DND-41 (cell line): ENCODE results near the gene LYRM4.

Experiments used
- ATAC-seq: fragments of 200-7000 bp; cut with Tn5 transposase; 3 replicates; pipeline ENCODE4 v1.9.1; 2021; ENCODE audit warnings: low read depth; ENCODE audit not compliant: insufficient read depth
- DNase-seq: peaks from one replicate; pipeline ENCODE4 v3.0.0-alpha.2; 2020
- H2AFZ ChIP-seq: 2 replicates; pipeline ENCODE4 v1.6.0; 2012; ENCODE audit warnings: low read depth, low read length
- H3K27ac ChIP-seq: 2 replicates; pipeline ENCODE4 v1.5.1; 2012; ENCODE audit warnings: low read length, inconsistent platforms
- H3K27me3 ChIP-seq: fragments of 200-600 bp; sonication (generic); 2 replicates; pipeline ENCODE4 v1.6.0; 2012; ENCODE audit warnings: low read length, mild to moderate bottlenecking, inconsistent platforms; ENCODE audit not compliant: insufficient read depth, poor library complexity
- H3K36me3 ChIP-seq: 2 replicates; pipeline ENCODE4 v1.5.1; 2012; ENCODE audit warnings: low read length, inconsistent platforms; ENCODE audit not compliant: insufficient read depth
- H3K4me1 ChIP-seq: 2 replicates; pipeline ENCODE4 v1.5.1; 2012; ENCODE audit warnings: mild to moderate bottlenecking, low read length; ENCODE audit not compliant: insufficient read depth
- H3K4me2 ChIP-seq: 2 replicates; pipeline ENCODE4 v1.6.0; 2012; ENCODE audit warnings: mild to moderate bottlenecking, moderate library complexity, low read length, inconsistent platforms; ENCODE audit not compliant: insufficient read depth
- H3K4me3 ChIP-seq, 2 experiments: fragments of 200-600 bp in 1 of 2; shearing (Covaris generic) in 1 of 2; 2 replicates each; pipeline ENCODE4 v1.5.1; 2012 to 2016; ENCODE audit warnings: inconsistent platforms in 2 of 2, low read length in 2 of 2, mild to moderate bottlenecking in 2 of 2, low read depth in 1 of 2, moderate library complexity in 1 of 2
- H3K79me2 ChIP-seq: 2 replicates; pipeline ENCODE4 v1.6.0; 2012; ENCODE audit warnings: low read length, inconsistent platforms; ENCODE audit not compliant: insufficient read depth
- H3K9ac ChIP-seq: 2 replicates; pipeline ENCODE4 v1.6.0; 2012; ENCODE audit warnings: low read depth, mild to moderate bottlenecking, inconsistent platforms, low read length, moderate library complexity
- H3K9me3 ChIP-seq: 2 replicates; pipeline ENCODE4 v1.5.1; 2012; ENCODE audit warnings: low read length, moderate library complexity, mild to moderate bottlenecking, inconsistent platforms; ENCODE audit not compliant: insufficient read depth, severe bottlenecking
- H4K20me1 ChIP-seq: 2 replicates; pipeline ENCODE4 v1.6.0; 2012; ENCODE audit warnings: low read length; ENCODE audit not compliant: insufficient read depth
- CTCF ChIP-seq: IDR thresholded peaks from 2 replicates; pipeline ENCODE4 v1.5.1; 2012; ENCODE audit warnings: borderline replicate concordance, low read length, moderate library complexity, mild to moderate bottlenecking; ENCODE audit not compliant: poor library complexity, severe bottlenecking; ENCODE audit errors: extremely low read depth
- EZH2 ChIP-seq: IDR thresholded peaks from 3 replicates; pipeline ENCODE4 v1.6.1; 2012; ENCODE audit warnings: borderline replicate concordance, low read depth, mild to moderate bottlenecking, moderate library complexity, low read length, inconsistent platforms; ENCODE audit not compliant: severe bottlenecking

The LYRM4 gene

GRCh38 chr6:5110246-5110645 is 150.5 kb downstream of the LYRM4 start:
- Histone ChIP-seq H3K9me3 (no peaks in the 10 kb centered on the region), H3K27ac (no peak overlapping the region), H3K4me3 (no peak overlapping the region), H3K79me2 (no peaks in the 10 kb centered on the region), H3K9ac (no peak overlapping the region), H3K4me2 (no peak overlapping the region), H3K27me3 (no peaks in the 10 kb centered on the region), H4K20me1 (no peaks in the 10 kb centered on the region; the same call in 1 of the 2 replicates), H2AFZ (no peak overlapping the region), H3K36me3 (peaks cover 5% of the 10 kb centered on the region; the same call in 1 of the 2 replicates), H3K4me1 (no peaks in the 10 kb centered on the region)
- TF ChIP-seq CTCF (no peak), EZH2 (no peak)
- no peak for ATAC-seq
- no peak for DNase-seq

- Histone ChIP-seq H3K9ac (no peak overlapping the region), H2AFZ (no peak overlapping the region), H3K36me3 (peaks cover 5% of the 10 kb centered on the region; the same call in 1 of the 2 replicates), H4K20me1 (no peaks in the 10 kb centered on the region; the same call in 1 of the 2 replicates), H3K4me1 (no peaks in the 10 kb centered on the region), H3K27me3 (no peaks in the 10 kb centered on the region), H3K79me2 (no peaks in the 10 kb centered on the region), H3K4me2 (no peak overlapping the region), H3K27ac (no peak overlapping the region), H3K9me3 (no peaks in the 10 kb centered on the region), H3K4me3 (no peak overlapping the region)
- DNase-seq: no peak
- ATAC-seq: no peak
- TF ChIP-seq EZH2: no peak
- TF ChIP-seq CTCF: no peak
Observed at GRCh38 chr6:5109436-5109835, 151.3 kb downstream of the LYRM4 start.

GRCh38 chr6:5108536-5109150 is 152.1 kb downstream of the LYRM4 start:
- no peak for TF ChIP-seq EZH2
- no peak for TF ChIP-seq CTCF

GRCh38 chr6:5108068-5108467 is 152.7 kb downstream of the LYRM4 start:
- Histone ChIP-seq H3K4me3 (no peak overlapping the region), H3K9ac (no peak overlapping the region), H2AFZ (no peak overlapping the region), H3K79me2 (no peaks in the 10 kb centered on the region), H3K36me3 (peaks cover 5% of the 10 kb centered on the region; the same call in 1 of the 2 replicates), H3K4me1 (no peaks in the 10 kb centered on the region), H4K20me1 (no peaks in the 10 kb centered on the region; the same call in 1 of the 2 replicates), H3K4me2 (no peak overlapping the region), H3K27ac (no peak overlapping the region), H3K27me3 (no peaks in the 10 kb centered on the region), H3K9me3 (no peaks in the 10 kb centered on the region)
- DNase-seq (no peak), ATAC-seq (no peak)
- no peak for TF ChIP-seq CTCF
- TF ChIP-seq EZH2: no peak

More at GRCh38 chr6:5108536-5109150, 152.1 kb downstream of the LYRM4 start:
- H3K79me2 ChIP-seq: no peaks in the 10 kb centered on the region
- no peak overlapping the region for H3K4me2 ChIP-seq
- no peaks in the 10 kb centered on the region; the same call in 1 of the 2 replicates for H4K20me1 ChIP-seq
- ATAC-seq (no peak), DNase-seq (no peak)
- no peaks in the 10 kb centered on the region for H3K4me1 ChIP-seq
- peaks cover 5% of the 10 kb centered on the region; the same call in 1 of the 2 replicates for H3K36me3 ChIP-seq
- H3K9me3 ChIP-seq: no peaks in the 10 kb centered on the region
- H3K27me3 ChIP-seq: no peaks in the 10 kb centered on the region
- H3K4me3 ChIP-seq: no peak overlapping the region
- H2AFZ ChIP-seq: no peak overlapping the region
- H3K27ac ChIP-seq: no peak overlapping the region
- no peak overlapping the region for H3K9ac ChIP-seq
